ENCODE results near the gene MDM4. TPM values are rescaled to one million over a fixed set of nuclear protein-coding genes. Genes with fewer than 3 reads are reported as not detected.

The MDM4 gene
- total and polyA plus RNA-seq, 2 donors (not counting 3 experiments of a cell fraction or from before 2014, with no cell fraction given) = 11.7 to 67.0 TPM

DNA sequence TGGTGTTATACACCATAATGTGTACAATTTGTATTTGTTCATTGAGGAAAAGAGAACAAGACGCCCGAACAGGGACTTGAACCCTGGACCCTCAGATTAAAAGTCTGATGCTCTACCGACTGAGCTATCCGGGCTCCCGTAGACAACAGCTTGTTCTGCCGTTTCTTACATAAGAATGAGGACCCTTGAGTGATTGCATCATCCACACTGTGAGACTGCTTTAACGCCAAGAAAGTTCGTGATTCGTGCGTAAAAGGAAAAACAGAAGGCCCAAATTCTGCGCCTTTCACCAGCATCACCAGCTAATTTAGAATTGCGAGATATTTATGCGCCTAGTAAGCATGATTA lies 9.3 kb upstream of the MDM4 start:
- H2AFZ ChIP-seq (ENCODE audit: low read depth, low read length) = peak overlapping the region; percentile 74
- H3K79me2 ChIP-seq (ENCODE audit: control insufficient read depth, insufficient read depth, low read length) = no peaks in the 10 kb centered on the region
- H3K36me3 ChIP-seq (ENCODE audit: control insufficient read depth in 2 of 2, extremely low read depth in 1 of 2, insufficient read depth in 2 of 2, low read length in 2 of 2) = no peaks in the 10 kb centered on the region
- H3K27ac ChIP-seq (ENCODE audit: insufficient read depth, low read depth, low read length) = peak overlapping the region; percentile 76
- peak overlapping the region; percentile 32 to 94 (median 92) for H3K4me3 ChIP-seq (replicated peaks in 1 of 3; ENCODE audit: insufficient read depth in 1 of 3, low read depth in 1 of 3, low read length in 3 of 3)
- peaks cover 34% of the 10 kb centered on the region for H3K4me1 ChIP-seq (ENCODE audit: control insufficient read depth, extremely low read depth, insufficient read depth, low read length)
- H4K20me1 ChIP-seq (replicated peaks; ENCODE audit: control insufficient read depth, extremely low read depth, insufficient read depth, low read length) = no peaks in the 10 kb centered on the region
- no peaks in the 10 kb centered on the region for H3K27me3 ChIP-seq (ENCODE audit: control insufficient read depth in 2 of 2, insufficient read depth in 2 of 2, low read length in 2 of 2)
- no peaks in the 10 kb centered on the region for H3K9me1 ChIP-seq (replicated peaks; ENCODE audit: control insufficient read depth, extremely low read depth, insufficient read depth, low read length)
- BruUV-seq (replicated peaks) = TSS peak; percentile 65
- H3K9ac ChIP-seq (replicated peaks; ENCODE audit: extremely low read depth, insufficient read depth, low read length) = peak overlapping the region; percentile 80
- ChIA-PET CTCF (interaction anchor here (0.5 to 18.3 kb wide), 9 partner anchors 9 to 300 kb away, joined by 3 to 1267 read pairs (median 15); partner anchors contain the start of genes GOLT1A, MDM4 and PIK3C2B), POLR2A (interaction anchor here (0.7 to 2.8 kb wide), 3 partner anchors 10 to 13 kb away, joined by 3 to 17 read pairs (median 4); partner anchors contain the start of genes MDM4 and PIK3C2B)
- FAIRE-seq = peak; percentile 74
- dilution Hi-C loops (cut with MboI; ENCODE audit: extremely low pct_ligation_motif_present, low sequenced_read_pairs) (loop anchor here (10.0 kb wide), 1 partner anchor 62 kb away; no protein-coding TSS in a partner anchor), intact Hi-C loops (cut with micrococcal nuclease) (loop anchor here (1.0 to 10.0 kb wide), 2 partner anchors 9 to 642 kb away; partner anchors contain the start of genes MDM4 and SNRPE)
- H3K9me3 ChIP-seq (replicated peaks; ENCODE audit: control insufficient read depth, insufficient read depth, low read length) = no peaks in the 10 kb centered on the region
- TF ChIP-seq JUN (IDR thresholded peaks at IDR 0.05; ENCODE audit: borderline replicate concordance, insufficient read depth, insufficient read length, low read depth) (peak; percentile 87), MYC (IDR thresholded peaks at IDR 0.05; ENCODE audit: low read depth, low read length) (no peak)
- peak; percentile 97 for DNase-seq (ENCODE audit: low read depth, low spot score)
- H3K4me2 ChIP-seq (ENCODE audit: insufficient read depth, low read length) = peak overlapping the region; percentile 99

DNA sequence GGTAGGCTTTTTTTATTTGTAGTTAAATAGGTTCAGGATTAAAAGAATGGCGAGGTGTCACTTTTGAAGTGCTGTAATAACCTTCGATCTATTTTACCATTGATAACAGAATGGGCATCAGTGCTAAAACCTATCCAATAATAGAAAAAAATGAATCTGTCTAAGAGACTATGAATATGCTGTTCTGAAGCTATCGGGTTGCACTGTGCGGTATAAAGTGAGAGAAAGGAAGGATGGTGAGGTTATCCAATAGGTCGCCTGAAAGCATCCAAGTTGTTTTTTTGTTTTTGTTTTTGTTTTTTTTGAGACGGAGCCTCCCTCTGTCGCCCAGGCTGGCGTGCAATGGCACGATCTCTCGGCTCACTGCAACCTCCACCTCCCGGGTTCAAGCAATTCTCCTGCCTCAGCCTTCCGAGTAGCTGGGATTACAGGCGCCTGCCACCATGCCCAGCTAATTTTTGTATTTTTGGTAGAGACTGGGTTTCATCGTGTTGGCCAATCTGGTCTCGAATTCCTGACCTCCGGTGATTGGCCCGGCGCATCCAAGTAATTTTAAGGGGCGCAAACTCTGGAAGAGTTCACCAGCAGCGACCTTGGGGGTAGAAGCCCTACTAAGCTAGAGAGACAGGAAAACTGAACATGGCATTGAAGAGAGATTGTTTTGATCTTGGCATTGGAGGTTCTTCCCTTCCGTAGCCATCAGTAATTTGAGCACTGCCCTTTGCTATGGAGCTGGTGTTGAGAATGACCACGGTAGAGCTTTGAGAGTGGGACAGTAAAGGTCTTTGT lies 8.7 kb upstream of the MDM4 start:
- CTCF ChIA-PET = interaction anchor here (0.5 to 18.3 kb wide), 9 partner anchors 9 to 300 kb away, joined by 3 to 1267 read pairs (median 15); partner anchors contain the start of genes GOLT1A, MDM4 and PIK3C2B
- Histone ChIP-seq H4K20me1 (replicated peaks; ENCODE audit: control insufficient read depth, extremely low read depth, insufficient read depth, low read length) (no peaks in the 10 kb centered on the region), H3K4me1 (ENCODE audit: control insufficient read depth, extremely low read depth, insufficient read depth, low read length) (peaks cover 34% of the 10 kb centered on the region), H3K36me3 (ENCODE audit: control insufficient read depth in 2 of 2, extremely low read depth in 1 of 2, insufficient read depth in 2 of 2, low read length in 2 of 2) (no peaks in the 10 kb centered on the region), H3K4me2 (ENCODE audit: insufficient read depth, low read length) (peak overlapping the region; percentile 99), H3K27me3 (ENCODE audit: control insufficient read depth in 2 of 2, insufficient read depth in 2 of 2, low read length in 2 of 2) (no peaks in the 10 kb centered on the region), H3K9me1 (replicated peaks; ENCODE audit: control insufficient read depth, extremely low read depth, insufficient read depth, low read length) (no peaks in the 10 kb centered on the region), H2AFZ (ENCODE audit: low read depth, low read length) (peak overlapping the region; percentile 74), H3K4me3 (replicated peaks in 1 of 3; ENCODE audit: insufficient read depth in 1 of 3, low read depth in 1 of 3, low read length in 3 of 3) (peak overlapping the region; percentile 32 to 94 (median 92)), H3K9me3 (replicated peaks; ENCODE audit: control insufficient read depth, insufficient read depth, low read length) (no peaks in the 10 kb centered on the region), H3K79me2 (ENCODE audit: control insufficient read depth, insufficient read depth, low read length) (no peaks in the 10 kb centered on the region), H3K27ac (ENCODE audit: insufficient read depth, low read depth, low read length) (peak overlapping the region; percentile 76), H3K9ac (replicated peaks; ENCODE audit: extremely low read depth, insufficient read depth, low read length) (peak overlapping the region; percentile 80)
- dilution Hi-C loops (cut with MboI; ENCODE audit: extremely low pct_ligation_motif_present, low sequenced_read_pairs) (loop anchor here (10.0 kb wide), 1 partner anchor 63 kb away; no protein-coding TSS in a partner anchor), intact Hi-C loops (cut with micrococcal nuclease) (loop anchor here (1.0 to 10.0 kb wide), 2 partner anchors 9 to 643 kb away; partner anchors contain the start of genes MDM4 and SNRPE)
- peak; percentile 36 for DNase-seq (ENCODE audit: low read depth, low spot score)
- BruUV-seq (replicated peaks) = TSS peak; percentile 39
- TF ChIP-seq MYC (IDR thresholded peaks at IDR 0.05; ENCODE audit: low read depth, low read length) (no peak), POLR2A (IDR thresholded peaks at IDR 0.05; ENCODE audit: low read depth, low read length) (no peak), JUN (IDR thresholded peaks at IDR 0.05; ENCODE audit: borderline replicate concordance, insufficient read depth, insufficient read length, low read depth) (no peak), EZH2 (IDR thresholded peaks at IDR 0.05; ENCODE audit: borderline replicate concordance, low read depth, low read length, severe bottlenecking) (no peak), GATA2 (IDR thresholded peaks at IDR 0.05; ENCODE audit: insufficient read depth, insufficient read length, low read depth, low read length) (no peak), FOS (IDR thresholded peaks at IDR 0.05; ENCODE audit: borderline replicate concordance, insufficient read depth, low read length) (no peak)
- TF ChIP-seq, protein P1, sequence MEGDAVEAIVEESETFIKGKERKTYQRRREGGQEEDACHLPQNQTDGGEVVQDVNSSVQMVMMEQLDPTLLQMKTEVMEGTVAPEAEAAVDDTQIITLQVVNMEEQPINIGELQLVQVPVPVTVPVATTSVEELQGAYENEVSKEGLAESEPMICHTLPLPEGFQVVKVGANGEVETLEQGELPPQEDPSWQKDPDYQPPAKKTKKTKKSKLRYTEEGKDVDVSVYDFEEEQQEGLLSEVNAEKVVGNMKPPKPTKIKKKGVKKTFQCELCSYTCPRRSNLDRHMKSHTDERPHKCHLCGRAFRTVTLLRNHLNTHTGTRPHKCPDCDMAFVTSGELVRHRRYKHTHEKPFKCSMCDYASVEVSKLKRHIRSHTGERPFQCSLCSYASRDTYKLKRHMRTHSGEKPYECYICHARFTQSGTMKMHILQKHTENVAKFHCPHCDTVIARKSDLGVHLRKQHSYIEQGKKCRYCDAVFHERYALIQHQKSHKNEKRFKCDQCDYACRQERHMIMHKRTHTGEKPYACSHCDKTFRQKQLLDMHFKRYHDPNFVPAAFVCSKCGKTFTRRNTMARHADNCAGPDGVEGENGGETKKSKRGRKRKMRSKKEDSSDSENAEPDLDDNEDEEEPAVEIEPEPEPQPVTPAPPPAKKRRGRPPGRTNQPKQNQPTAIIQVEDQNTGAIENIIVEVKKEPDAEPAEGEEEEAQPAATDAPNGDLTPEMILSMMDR (IDR thresholded peaks at IDR 0.05; ENCODE audit: extremely low read depth in 1 of 2, insufficient read depth in 1 of 2, low read depth in 1 of 2, low read length in 2 of 2) = no peak
- peak; percentile 26 for FAIRE-seq
- POLR2A ChIA-PET = interaction anchor here (2.8 kb wide), 1 partner anchor 9 kb away, joined by 17 read pairs; the partner anchor contains the start of gene MDM4

Measured in endothelial cell of umbilical vein (primary cell).